ENCODE data around the gene AADAT. TPM values are rescaled to one million over a fixed set of nuclear protein-coding genes. Genes with fewer than 3 reads are reported as not detected.

AADAT gene
- not detected in 2 replicates for total RNA-seq (2014; rRNA removed; shearing (Covaris generic); ENCODE audit: low replicate concordance)

DNA sequence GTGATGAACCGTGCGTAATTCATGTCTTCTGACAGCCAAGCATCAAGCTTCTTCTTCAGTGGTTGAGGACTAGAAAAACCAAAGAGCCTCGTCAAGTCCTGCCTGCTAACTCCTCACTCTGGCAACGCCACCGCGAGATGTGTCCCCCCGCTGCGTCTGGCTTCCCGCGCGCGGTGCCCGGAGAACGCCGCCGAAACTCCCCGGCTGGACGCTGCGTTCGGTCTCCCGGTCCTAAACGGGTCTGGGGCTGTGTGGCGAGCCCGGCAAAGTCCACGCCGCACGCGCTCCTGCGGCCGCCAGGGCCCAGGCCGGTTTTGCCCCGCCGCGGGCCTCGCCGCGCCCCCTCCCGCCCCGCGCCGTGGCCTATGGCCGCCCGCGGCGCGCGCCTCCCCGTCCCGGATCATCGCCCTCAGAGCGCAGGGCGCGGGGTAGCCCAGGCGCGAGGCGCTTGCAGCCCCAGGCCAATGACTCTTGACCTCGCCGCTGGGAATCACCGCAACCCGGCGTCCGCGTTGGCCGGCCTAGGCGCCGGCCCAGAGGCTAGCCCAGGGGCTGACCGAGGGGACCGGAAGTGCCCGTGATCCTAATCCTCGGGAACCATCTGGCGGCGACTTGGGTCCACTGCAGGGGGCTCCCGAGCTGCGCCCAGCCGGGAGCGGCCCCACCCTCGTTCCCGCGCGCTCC, at the start of gene AADAT:
TSS of gene AADAT (minus strand) at position 289 of the 684 bp plus-strand sequence. CDS start at position 23, 266 bp downstream.
- H2AFZ ChIP-seq (ENCODE audit: low read length): no peak within 1 kb of the TSS
- no peak within 1 kb of the TSS for H3K4me2 ChIP-seq (ENCODE audit: low read depth, low read length, poor library complexity, severe bottlenecking)
- no peaks in the 10 kb centered on the region for H3K4me1 ChIP-seq (ENCODE audit: low read length)
- DNase-seq: no peak
- H3K36me3 ChIP-seq (ENCODE audit: insufficient read depth, low read length): no peaks in the 10 kb centered on the region
- H3K9me3 ChIP-seq (ENCODE audit: low read length): no peaks in the 10 kb centered on the region
- H3K4me3 ChIP-seq (ENCODE audit: low read length): no peak within 1 kb of the TSS
- no peaks in the 10 kb centered on the region for H3K9me2 ChIP-seq (replicated peaks; ENCODE audit: insufficient read depth, low read length)
- no peak within 1 kb of the TSS for H3K27ac ChIP-seq (ENCODE audit: low read length)
- H3K27me3 ChIP-seq (ENCODE audit: low read length): no peaks in the 10 kb centered on the region
- no peaks in the 10 kb centered on the region for H4K20me1 ChIP-seq (ENCODE audit: insufficient read depth, low read depth, low read length)
- H3K79me2 ChIP-seq (ENCODE audit: low read length): no peaks in the 10 kb centered on the region
- no peak within 1 kb of the TSS for H3K9ac ChIP-seq (ENCODE audit: low read length)

DNA sequence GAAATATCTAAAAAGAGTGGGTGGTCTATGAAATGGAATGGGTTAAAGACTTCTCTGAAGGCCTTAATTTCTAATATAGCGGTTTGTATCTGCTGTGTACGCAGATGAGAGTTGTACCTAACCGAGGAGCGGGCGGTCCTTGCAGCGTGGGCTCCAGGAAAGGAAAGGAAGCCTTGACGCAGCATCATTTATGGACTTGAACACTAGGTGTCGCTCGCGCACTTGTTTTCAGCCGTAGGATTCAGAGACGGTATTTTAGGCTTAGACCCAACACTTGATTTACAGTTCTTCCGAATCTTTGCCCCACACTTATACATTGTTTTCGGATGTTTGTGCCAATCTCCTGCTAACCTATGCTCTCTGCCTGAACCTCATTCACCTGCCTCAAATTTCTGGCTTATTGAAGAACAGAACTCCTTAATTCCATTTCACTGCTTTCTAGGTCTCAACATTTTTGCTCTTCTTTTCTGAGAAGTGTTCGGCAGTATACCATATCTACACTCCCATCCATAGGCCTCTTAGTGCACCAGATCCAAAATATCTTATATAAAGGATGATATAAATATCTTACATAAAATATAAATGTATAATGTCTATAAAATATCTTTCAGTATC, 48.9 kb upstream of the AADAT start:
- Histone ChIP-seq H3K79me2 (ENCODE audit: low read length) (no peaks in the 10 kb centered on the region), H3K9me3 (ENCODE audit: low read length) (no peaks in the 10 kb centered on the region), H3K27me3 (ENCODE audit: low read length) (no peaks in the 10 kb centered on the region), H2AFZ (ENCODE audit: low read length) (no peak overlapping the region), H3K27ac (ENCODE audit: low read length) (no peak overlapping the region), H3K9me2 (replicated peaks; ENCODE audit: insufficient read depth, low read length) (no peaks in the 10 kb centered on the region), H3K36me3 (ENCODE audit: insufficient read depth, low read length) (no peaks in the 10 kb centered on the region), H3K4me1 (ENCODE audit: low read length) (no peaks in the 10 kb centered on the region), H3K9ac (ENCODE audit: low read length) (no peak overlapping the region), H3K4me3 (ENCODE audit: low read length) (no peak overlapping the region), H3K4me2 (ENCODE audit: low read depth, low read length, poor library complexity, severe bottlenecking) (no peak overlapping the region), H4K20me1 (ENCODE audit: insufficient read depth, low read depth, low read length) (no peaks in the 10 kb centered on the region)
- DNase-seq: peak; percentile 84

DNA sequence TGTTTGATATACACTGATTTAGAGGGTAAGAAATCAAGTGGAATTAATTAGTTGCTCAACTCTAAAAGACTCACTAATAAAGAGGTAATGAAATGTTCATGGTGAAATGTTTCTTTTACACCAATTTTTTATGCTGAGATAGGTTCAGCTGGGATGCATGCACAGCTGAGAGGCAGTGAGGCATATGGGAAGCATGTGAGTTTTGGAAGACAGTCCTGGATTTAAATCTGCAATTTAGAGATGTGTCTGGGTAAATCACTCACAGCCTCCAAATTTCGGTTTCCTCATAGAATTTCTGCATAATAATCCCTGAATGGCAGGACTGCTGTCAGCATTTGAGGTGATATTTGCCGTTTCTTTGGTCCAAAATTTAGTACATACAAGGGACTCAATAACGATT, 48.2 kb upstream of the AADAT start:
- Histone ChIP-seq H3K4me1 (ENCODE audit: low read length) (no peaks in the 10 kb centered on the region), H3K79me2 (ENCODE audit: low read length) (no peaks in the 10 kb centered on the region), H3K9me3 (ENCODE audit: low read length) (no peaks in the 10 kb centered on the region), H3K9me2 (replicated peaks; ENCODE audit: insufficient read depth, low read length) (no peaks in the 10 kb centered on the region), H2AFZ (ENCODE audit: low read length) (no peak overlapping the region), H3K9ac (ENCODE audit: low read length) (no peak overlapping the region), H3K4me2 (ENCODE audit: low read depth, low read length, poor library complexity, severe bottlenecking) (no peak overlapping the region), H3K36me3 (ENCODE audit: insufficient read depth, low read length) (no peaks in the 10 kb centered on the region), H3K27ac (ENCODE audit: low read length) (no peak overlapping the region), H4K20me1 (ENCODE audit: insufficient read depth, low read depth, low read length) (no peaks in the 10 kb centered on the region), H3K4me3 (ENCODE audit: low read length) (no peak overlapping the region), H3K27me3 (ENCODE audit: low read length) (no peaks in the 10 kb centered on the region)
- DNase-seq: no peak

DNA sequence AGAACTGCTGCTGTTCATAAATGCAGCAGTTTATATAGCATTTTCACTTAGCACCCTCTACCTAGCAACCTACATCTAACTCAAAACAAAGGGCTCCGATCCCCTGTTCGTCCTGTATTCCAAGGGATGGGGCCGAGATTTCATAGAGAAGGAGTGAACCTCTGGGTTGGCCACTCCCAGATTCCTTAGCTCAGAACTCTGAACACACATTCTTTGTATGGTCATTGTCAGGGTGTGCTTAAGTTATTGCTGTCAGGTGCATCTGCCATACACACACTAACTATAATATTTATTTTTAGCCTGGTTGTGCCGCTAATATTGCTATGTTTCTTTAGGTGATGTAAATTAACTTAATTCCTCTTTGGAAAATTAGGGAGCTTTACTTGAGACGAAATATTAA, 47.7 kb upstream of the AADAT start:
- H3K4me1 ChIP-seq (ENCODE audit: low read length): no peaks in the 10 kb centered on the region
- H3K27ac ChIP-seq (ENCODE audit: low read length): no peak overlapping the region
- H3K36me3 ChIP-seq (ENCODE audit: insufficient read depth, low read length): no peaks in the 10 kb centered on the region
- no peaks in the 10 kb centered on the region for H3K9me3 ChIP-seq (ENCODE audit: low read length)
- no peak overlapping the region for H3K9ac ChIP-seq (ENCODE audit: low read length)
- H4K20me1 ChIP-seq (ENCODE audit: insufficient read depth, low read depth, low read length): no peaks in the 10 kb centered on the region
- no peak overlapping the region for H3K4me3 ChIP-seq (ENCODE audit: low read length)
- H3K27me3 ChIP-seq (ENCODE audit: low read length): no peaks in the 10 kb centered on the region
- no peak overlapping the region for H2AFZ ChIP-seq (ENCODE audit: low read length)
- DNase-seq: no peak
- no peaks in the 10 kb centered on the region for H3K79me2 ChIP-seq (ENCODE audit: low read length)
- H3K4me2 ChIP-seq (ENCODE audit: low read depth, low read length, poor library complexity, severe bottlenecking): no peak overlapping the region
- no peaks in the 10 kb centered on the region for H3K9me2 ChIP-seq (replicated peaks; ENCODE audit: insufficient read depth, low read length)

DNA sequence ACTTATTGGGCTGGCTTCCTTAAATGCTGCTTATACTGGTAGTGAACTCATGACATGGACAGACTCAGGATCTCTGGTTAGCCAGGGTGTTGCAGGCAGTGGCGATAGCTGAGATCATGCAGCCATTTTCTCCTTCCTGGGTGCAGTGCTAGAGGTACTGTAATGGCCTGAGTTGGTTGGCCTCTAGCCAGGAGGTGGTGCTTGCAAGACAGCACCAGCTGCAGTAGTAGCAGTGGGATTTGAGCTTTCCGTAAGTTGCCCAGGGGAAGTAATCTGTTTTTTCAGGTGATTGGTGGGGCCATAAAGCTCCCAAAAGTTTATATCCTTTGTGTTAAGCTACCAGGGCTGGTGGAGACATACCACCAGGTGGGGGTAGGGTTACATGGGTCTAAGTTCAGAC, 45.1 kb upstream of the AADAT start:
- no peak overlapping the region for H3K4me3 ChIP-seq (ENCODE audit: low read length)
- H3K27ac ChIP-seq (ENCODE audit: low read length): no peak overlapping the region

DNA sequence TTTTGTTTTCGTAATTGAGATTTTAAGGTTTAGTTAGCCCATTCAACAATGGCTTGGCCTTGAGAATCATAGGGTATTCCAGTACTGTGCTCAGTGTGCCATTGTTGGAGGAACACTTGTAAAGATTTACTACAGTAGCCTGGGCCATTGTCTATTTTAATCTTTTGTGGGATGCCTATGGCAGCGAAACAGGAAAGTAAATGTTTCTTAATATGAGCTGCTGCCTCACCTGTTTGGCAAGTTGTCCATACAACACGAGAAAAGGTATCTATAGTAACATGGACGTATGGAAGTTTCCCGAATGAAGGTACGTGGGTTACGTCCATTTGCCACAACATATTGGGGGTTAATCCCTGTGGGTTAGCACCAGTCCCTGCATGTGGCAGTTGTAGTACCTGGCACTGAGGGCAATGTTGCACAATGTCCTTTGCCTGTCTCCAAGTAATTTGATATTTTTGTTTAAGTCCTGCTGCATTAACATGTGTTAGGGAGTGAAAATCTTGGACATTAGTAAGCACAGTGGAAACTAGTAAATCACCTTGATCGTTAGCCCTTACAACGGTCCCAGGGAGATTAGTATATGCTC, 38.6 kb upstream of the AADAT start:
- no peak for DNase-seq
- Histone ChIP-seq H4K20me1 (ENCODE audit: insufficient read depth, low read depth, low read length) (no peaks in the 10 kb centered on the region), H3K27me3 (ENCODE audit: low read length) (no peaks in the 10 kb centered on the region), H3K36me3 (ENCODE audit: insufficient read depth, low read length) (no peaks in the 10 kb centered on the region), H3K4me1 (ENCODE audit: low read length) (no peaks in the 10 kb centered on the region), H3K9me3 (ENCODE audit: low read length) (no peaks in the 10 kb centered on the region), H3K9me2 (replicated peaks; ENCODE audit: insufficient read depth, low read length) (no peaks in the 10 kb centered on the region), H3K4me3 (ENCODE audit: low read length) (no peak overlapping the region), H3K4me2 (ENCODE audit: low read depth, low read length, poor library complexity, severe bottlenecking) (no peak overlapping the region), H3K79me2 (ENCODE audit: low read length) (no peaks in the 10 kb centered on the region), H2AFZ (ENCODE audit: low read length) (no peak overlapping the region), H3K9ac (ENCODE audit: low read length) (no peak overlapping the region), H3K27ac (ENCODE audit: low read length) (no peak overlapping the region)

More for the DNA sequence above, 45.1 kb upstream of the AADAT start:
- DNase-seq: no peak
- no peaks in the 10 kb centered on the region for H3K79me2 ChIP-seq (ENCODE audit: low read length)
- H3K4me2 ChIP-seq (ENCODE audit: low read depth, low read length, poor library complexity, severe bottlenecking): no peak overlapping the region
- H3K9ac ChIP-seq (ENCODE audit: low read length): no peak overlapping the region
- no peak overlapping the region for H2AFZ ChIP-seq (ENCODE audit: low read length)
- no peaks in the 10 kb centered on the region for H4K20me1 ChIP-seq (ENCODE audit: insufficient read depth, low read depth, low read length)
- H3K36me3 ChIP-seq (ENCODE audit: insufficient read depth, low read length): no peaks in the 10 kb centered on the region
- no peaks in the 10 kb centered on the region for H3K4me1 ChIP-seq (ENCODE audit: low read length)
- H3K27me3 ChIP-seq (ENCODE audit: low read length): no peaks in the 10 kb centered on the region
- no peaks in the 10 kb centered on the region for H3K9me2 ChIP-seq (replicated peaks; ENCODE audit: insufficient read depth, low read length)
- H3K9me3 ChIP-seq (ENCODE audit: low read length): no peaks in the 10 kb centered on the region

DNA sequence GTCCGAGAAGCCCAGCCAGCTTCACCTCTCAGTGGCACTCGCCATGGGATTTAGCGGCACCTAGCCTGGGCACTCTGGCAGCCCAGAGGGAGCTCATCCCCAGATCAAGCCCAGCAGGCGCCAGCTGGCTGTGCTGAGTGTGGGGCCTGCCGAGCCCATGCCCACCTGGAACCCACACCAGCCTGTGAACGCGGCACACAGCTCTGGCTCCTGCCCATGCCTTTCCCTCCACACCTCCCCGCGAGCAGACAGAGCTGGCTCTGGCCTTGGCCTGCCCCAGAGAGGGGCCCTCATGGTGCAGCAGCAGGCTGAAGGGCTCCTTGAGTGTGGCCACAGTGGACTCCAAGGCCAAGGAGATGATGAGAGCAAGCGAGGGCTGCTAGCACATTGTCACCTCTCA, 38.0 kb upstream of the AADAT start:
- no peaks in the 10 kb centered on the region for H3K79me2 ChIP-seq (ENCODE audit: low read length)
- H4K20me1 ChIP-seq (ENCODE audit: insufficient read depth, low read depth, low read length): no peaks in the 10 kb centered on the region
- H3K27ac ChIP-seq (ENCODE audit: low read length): no peak overlapping the region
- no peaks in the 10 kb centered on the region for H3K9me2 ChIP-seq (replicated peaks; ENCODE audit: insufficient read depth, low read length)
- H3K9me3 ChIP-seq (ENCODE audit: low read length): no peaks in the 10 kb centered on the region
- DNase-seq: no peak
- H3K27me3 ChIP-seq (ENCODE audit: low read length): no peaks in the 10 kb centered on the region
- H3K4me3 ChIP-seq (ENCODE audit: low read length): no peak overlapping the region
- no peak overlapping the region for H2AFZ ChIP-seq (ENCODE audit: low read length)
- no peak overlapping the region for H3K9ac ChIP-seq (ENCODE audit: low read length)
- H3K4me2 ChIP-seq (ENCODE audit: low read depth, low read length, poor library complexity, severe bottlenecking): no peak overlapping the region
- no peaks in the 10 kb centered on the region for H3K36me3 ChIP-seq (ENCODE audit: insufficient read depth, low read length)
- H3K4me1 ChIP-seq (ENCODE audit: low read length): no peaks in the 10 kb centered on the region

DNA sequence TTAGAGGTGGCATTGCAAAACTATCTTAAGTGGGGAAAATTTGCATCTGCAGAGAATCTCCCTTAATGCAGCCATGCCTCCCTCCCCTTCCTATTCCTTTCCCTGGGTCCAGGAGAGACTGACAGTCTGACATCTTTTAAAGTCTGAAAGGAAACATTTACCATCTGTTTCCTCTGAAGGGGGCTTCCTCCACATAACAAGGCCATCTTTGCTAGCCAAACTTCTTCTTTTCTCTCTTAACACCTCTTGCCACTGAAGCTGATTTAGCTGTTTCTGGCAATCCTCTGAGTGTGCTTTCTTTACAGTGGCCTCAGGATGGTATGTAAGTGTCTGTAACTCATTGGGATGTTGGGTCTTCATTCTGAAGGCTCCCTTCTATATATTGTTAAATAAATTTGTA, 34.6 kb upstream of the AADAT start:
- Histone ChIP-seq H3K27ac (ENCODE audit: low read length) (no peak overlapping the region), H3K79me2 (ENCODE audit: low read length) (no peaks in the 10 kb centered on the region), H2AFZ (ENCODE audit: low read length) (no peak overlapping the region), H4K20me1 (ENCODE audit: insufficient read depth, low read depth, low read length) (no peaks in the 10 kb centered on the region), H3K4me2 (ENCODE audit: low read depth, low read length, poor library complexity, severe bottlenecking) (no peak overlapping the region), H3K9me3 (ENCODE audit: low read length) (no peaks in the 10 kb centered on the region), H3K9ac (ENCODE audit: low read length) (no peak overlapping the region), H3K4me3 (ENCODE audit: low read length) (no peak overlapping the region), H3K4me1 (ENCODE audit: low read length) (no peaks in the 10 kb centered on the region), H3K27me3 (ENCODE audit: low read length) (no peaks in the 10 kb centered on the region), H3K36me3 (ENCODE audit: insufficient read depth, low read length) (no peaks in the 10 kb centered on the region), H3K9me2 (replicated peaks; ENCODE audit: insufficient read depth, low read length) (no peaks in the 10 kb centered on the region)
- DNase-seq: no peak

Data from Karpas-422 (cell line).